ENCODE measurements around the gene ZNF80. TPM values are rescaled to one million over a fixed set of nuclear protein-coding genes. Genes with fewer than 3 reads are reported as not detected.

Gene ZNF80
- total RNA-seq, 1 donor from 2014 or later = not detected

DNA sequence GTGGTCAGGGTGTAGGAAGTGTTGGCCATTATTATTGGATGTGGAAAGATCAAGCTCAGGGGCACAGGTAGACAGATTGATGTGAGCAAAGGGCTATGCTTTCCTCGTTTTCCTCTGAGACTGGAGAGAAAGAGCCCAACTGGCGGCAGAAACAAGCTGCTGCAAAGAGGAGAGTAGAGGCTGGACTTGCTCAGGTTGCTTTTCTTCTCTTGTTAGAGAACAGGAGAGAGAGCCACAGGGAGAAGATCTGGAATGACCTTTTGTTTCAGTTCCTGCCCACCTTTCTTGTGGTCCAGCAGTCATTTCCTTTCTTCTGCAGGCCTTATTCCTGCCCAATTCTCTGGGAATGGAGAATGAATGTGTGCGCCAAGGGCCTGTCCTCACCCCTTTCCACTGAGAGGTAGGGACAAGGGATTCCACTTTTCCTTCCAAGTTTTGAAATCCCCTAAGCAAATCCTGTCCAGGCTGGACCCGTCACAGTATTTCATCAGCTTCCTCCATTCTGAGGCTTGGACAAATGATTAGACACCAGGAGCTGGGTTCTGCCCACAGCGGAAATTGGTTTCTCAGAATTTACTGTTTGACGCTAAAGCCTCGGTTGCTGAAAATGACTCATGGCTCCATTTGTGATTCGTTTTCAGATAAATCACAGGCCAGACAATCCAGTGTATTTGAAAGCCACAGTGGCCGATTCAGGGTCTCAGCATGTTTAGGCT is 16.1 kb downstream of the ZNF80 start:
- DNase-seq (ENCODE audit: low read depth) = no peak
- H3K4me3 ChIP-seq (ENCODE audit: low read depth, low read length) = no peak overlapping the region
- TF ChIP-seq, protein P1, sequence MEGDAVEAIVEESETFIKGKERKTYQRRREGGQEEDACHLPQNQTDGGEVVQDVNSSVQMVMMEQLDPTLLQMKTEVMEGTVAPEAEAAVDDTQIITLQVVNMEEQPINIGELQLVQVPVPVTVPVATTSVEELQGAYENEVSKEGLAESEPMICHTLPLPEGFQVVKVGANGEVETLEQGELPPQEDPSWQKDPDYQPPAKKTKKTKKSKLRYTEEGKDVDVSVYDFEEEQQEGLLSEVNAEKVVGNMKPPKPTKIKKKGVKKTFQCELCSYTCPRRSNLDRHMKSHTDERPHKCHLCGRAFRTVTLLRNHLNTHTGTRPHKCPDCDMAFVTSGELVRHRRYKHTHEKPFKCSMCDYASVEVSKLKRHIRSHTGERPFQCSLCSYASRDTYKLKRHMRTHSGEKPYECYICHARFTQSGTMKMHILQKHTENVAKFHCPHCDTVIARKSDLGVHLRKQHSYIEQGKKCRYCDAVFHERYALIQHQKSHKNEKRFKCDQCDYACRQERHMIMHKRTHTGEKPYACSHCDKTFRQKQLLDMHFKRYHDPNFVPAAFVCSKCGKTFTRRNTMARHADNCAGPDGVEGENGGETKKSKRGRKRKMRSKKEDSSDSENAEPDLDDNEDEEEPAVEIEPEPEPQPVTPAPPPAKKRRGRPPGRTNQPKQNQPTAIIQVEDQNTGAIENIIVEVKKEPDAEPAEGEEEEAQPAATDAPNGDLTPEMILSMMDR (conservative IDR thresholded peaks at IDR 0.05; ENCODE audit: low read depth, low read length) = no peak

GRCh38 chr3:114219741-114220140 is 17.6 kb downstream of the ZNF80 start:
- TF ChIP-seq, protein P1 (conservative IDR thresholded peaks at IDR 0.05; ENCODE audit: low read depth, low read length) = no peak
- DNase-seq (ENCODE audit: low read depth) = no peak
- no peak overlapping the region for H3K4me3 ChIP-seq (ENCODE audit: low read depth, low read length)

- no peak for DNase-seq (ENCODE audit: low read depth)
- TF ChIP-seq, protein P1 (conservative IDR thresholded peaks at IDR 0.05; ENCODE audit: low read depth, low read length) = no peak
These were observed 18.7 kb downstream of the ZNF80 start for GRCh38 chr3:114218578-114219185.

DNA sequence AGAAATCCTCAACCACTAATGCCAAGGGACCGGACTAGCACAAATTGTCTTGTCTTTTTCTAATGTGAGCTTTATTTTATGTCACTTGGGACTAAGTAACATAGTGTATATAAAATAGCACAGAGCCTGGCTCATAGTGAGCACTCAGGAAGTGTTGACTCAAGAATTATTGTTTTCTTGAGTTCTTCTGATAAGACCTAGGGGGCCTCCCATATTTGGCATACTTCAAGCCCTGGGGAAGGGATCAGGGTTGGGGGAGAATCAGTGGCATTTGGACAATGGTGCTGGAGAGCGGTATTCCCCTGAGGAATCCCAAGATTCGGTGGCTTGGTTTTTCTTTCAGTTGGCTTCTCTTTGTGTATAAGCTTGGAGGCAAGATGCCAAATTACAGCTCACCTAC is 19.4 kb downstream of the ZNF80 start:
- H3K4me3 ChIP-seq (ENCODE audit: low read depth, low read length) = no peak overlapping the region
- DNase-seq (ENCODE audit: low read depth) = no peak
- TF ChIP-seq, protein P1 (conservative IDR thresholded peaks at IDR 0.05; ENCODE audit: low read depth, low read length) = no peak

More at GRCh38 chr3:114218578-114219185, 18.7 kb downstream of the ZNF80 start:
- no peak overlapping the region for H3K4me3 ChIP-seq (ENCODE audit: low read depth, low read length)

DNA sequence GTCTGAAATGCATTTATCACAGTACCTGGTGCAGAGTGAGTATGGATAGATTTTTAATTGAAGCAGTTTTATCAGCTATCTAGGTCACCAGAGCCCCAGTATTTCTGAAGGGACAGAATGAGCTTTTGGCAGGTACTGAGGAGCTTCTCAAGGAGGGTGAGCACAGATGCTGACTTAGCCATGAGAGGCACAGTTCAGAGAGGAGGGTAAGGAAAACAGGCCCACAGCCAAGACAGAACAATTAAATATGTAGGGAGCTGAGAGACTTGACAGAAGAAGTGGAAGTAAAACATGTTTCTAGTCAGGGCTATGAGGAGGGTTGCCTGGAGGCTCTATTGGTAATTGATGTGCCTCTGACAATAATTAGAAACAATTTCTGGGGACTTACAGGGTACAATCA is 20.1 kb downstream of the ZNF80 start:
- H3K4me3 ChIP-seq (ENCODE audit: low read depth, low read length) = no peak overlapping the region
- TF ChIP-seq, protein P1 (conservative IDR thresholded peaks at IDR 0.05; ENCODE audit: low read depth, low read length) = no peak
- no peak for DNase-seq (ENCODE audit: low read depth)

GRCh38 chr3:114216186-114216970 is 21.0 kb downstream of the ZNF80 start:
- no peak for DNase-seq (ENCODE audit: low read depth)
- TF ChIP-seq, protein P1 (conservative IDR thresholded peaks at IDR 0.05; ENCODE audit: low read depth, low read length) = no peak
- no peak overlapping the region for H3K4me3 ChIP-seq (ENCODE audit: low read depth, low read length)
